ENCODE measurements around the gene GAREM1.

Gene GAREM1

GRCh38 chr18:32366586-32367538 is 103.8 kb downstream of the GAREM1 start:
- no peaks in the 10 kb centered on the region for H3K9me3 ChIP-seq (ENCODE audit: control insufficient read depth in 1 of 2, low read length in 2 of 2)
- H3K27me3 ChIP-seq (ENCODE audit: low read depth, low read length) = no peaks in the 10 kb centered on the region
- peaks cover 0 to 4% of the 10 kb centered on the region in 2 donors for H3K4me1 ChIP-seq (ENCODE audit: control insufficient read depth in 1 of 2, insufficient read depth in 2 of 2, low read length in 2 of 2)
- no peaks in the 10 kb centered on the region for H3K36me3 ChIP-seq (ENCODE audit: control insufficient read depth in 1 of 2, insufficient read depth in 2 of 2, low read length in 2 of 2)
- no peak overlapping the region for H3K27ac ChIP-seq (ENCODE audit: low read length)
- H3K4me3 ChIP-seq (ENCODE audit: low read depth in 1 of 2, low read length in 2 of 2) = no peak overlapping the region

- Histone ChIP-seq H3K36me3 (ENCODE audit: control insufficient read depth in 1 of 2, insufficient read depth in 2 of 2, low read length in 2 of 2) (no peaks in the 10 kb centered on the region), H3K4me3 (ENCODE audit: low read depth in 1 of 2, low read length in 2 of 2) (no peak overlapping the region), H3K27ac (ENCODE audit: low read length) (no peak overlapping the region), H3K4me1 (ENCODE audit: control insufficient read depth in 1 of 2, insufficient read depth in 2 of 2, low read length in 2 of 2) (no peaks in the 10 kb centered on the region), H3K9me3 (ENCODE audit: control insufficient read depth in 1 of 2, low read length in 2 of 2) (no peaks in the 10 kb centered on the region), H3K27me3 (ENCODE audit: low read depth, low read length) (no peaks in the 10 kb centered on the region)
Measured at GRCh38 chr18:32362484-32362883, 108.2 kb downstream of the GAREM1 start.

- Histone ChIP-seq H3K4me1 (ENCODE audit: control insufficient read depth in 1 of 2, insufficient read depth in 2 of 2, low read length in 2 of 2) (peaks cover 0 to 5% of the 10 kb centered on the region in 2 donors), H3K27ac (ENCODE audit: low read length) (no peak overlapping the region), H3K9me3 (ENCODE audit: control insufficient read depth in 1 of 2, low read length in 2 of 2) (no peaks in the 10 kb centered on the region), H3K4me3 (ENCODE audit: low read depth in 1 of 2, low read length in 2 of 2) (no peak overlapping the region), H3K36me3 (ENCODE audit: control insufficient read depth in 1 of 2, insufficient read depth in 2 of 2, low read length in 2 of 2) (no peaks in the 10 kb centered on the region), H3K27me3 (ENCODE audit: low read depth, low read length) (no peaks in the 10 kb centered on the region)
Measured at GRCh38 chr18:32360682-32361345, 109.9 kb downstream of the GAREM1 start.

GRCh38 chr18:32358529-32358928 is 112.2 kb downstream of the GAREM1 start:
- no peak overlapping the region for H3K27ac ChIP-seq (ENCODE audit: low read length)
- no peaks in the 10 kb centered on the region for H3K9me3 ChIP-seq (ENCODE audit: control insufficient read depth in 1 of 2, low read length in 2 of 2)
- H3K4me3 ChIP-seq (ENCODE audit: low read depth in 1 of 2, low read length in 2 of 2) = no peak overlapping the region
- no peaks in the 10 kb centered on the region for H3K36me3 ChIP-seq (ENCODE audit: control insufficient read depth in 1 of 2, insufficient read depth in 2 of 2, low read length in 2 of 2)
- H3K27me3 ChIP-seq (ENCODE audit: low read depth, low read length) = no peaks in the 10 kb centered on the region
- peaks cover 0 to 5% of the 10 kb centered on the region in 2 donors for H3K4me1 ChIP-seq (ENCODE audit: control insufficient read depth in 1 of 2, insufficient read depth in 2 of 2, low read length in 2 of 2)

GRCh38 chr18:32358075-32358474 is 112.6 kb downstream of the GAREM1 start:
- H3K9me3 ChIP-seq (ENCODE audit: control insufficient read depth in 1 of 2, low read length in 2 of 2) = no peaks in the 10 kb centered on the region
- no peaks in the 10 kb centered on the region for H3K36me3 ChIP-seq (ENCODE audit: control insufficient read depth in 1 of 2, insufficient read depth in 2 of 2, low read length in 2 of 2)
- no peak overlapping the region for H3K4me3 ChIP-seq (ENCODE audit: low read depth in 1 of 2, low read length in 2 of 2)
- H3K4me1 ChIP-seq (ENCODE audit: control insufficient read depth in 1 of 2, insufficient read depth in 2 of 2, low read length in 2 of 2) = peaks cover 0 to 5% of the 10 kb centered on the region in 2 donors
- no peak overlapping the region for H3K27ac ChIP-seq (ENCODE audit: low read length)
- H3K27me3 ChIP-seq (ENCODE audit: low read depth, low read length) = no peaks in the 10 kb centered on the region

GRCh38 chr18:32355896-32356295 is 114.8 kb downstream of the GAREM1 start:
- peak overlapping the region; percentile 27 for H3K27ac ChIP-seq (ENCODE audit: low read length)
- H3K4me1 ChIP-seq (ENCODE audit: control insufficient read depth in 1 of 2, insufficient read depth in 2 of 2, low read length in 2 of 2) = peaks cover 1 to 5% of the 10 kb centered on the region in 2 donors
- H3K4me3 ChIP-seq (ENCODE audit: low read depth in 1 of 2, low read length in 2 of 2) = no peak overlapping the region
- no peaks in the 10 kb centered on the region for H3K9me3 ChIP-seq (ENCODE audit: control insufficient read depth in 1 of 2, low read length in 2 of 2)
- H3K27me3 ChIP-seq (ENCODE audit: low read depth, low read length) = no peaks in the 10 kb centered on the region
- H3K36me3 ChIP-seq (ENCODE audit: control insufficient read depth in 1 of 2, insufficient read depth in 2 of 2, low read length in 2 of 2) = no peaks in the 10 kb centered on the region

- Histone ChIP-seq H3K36me3 (ENCODE audit: control insufficient read depth in 1 of 2, insufficient read depth in 2 of 2, low read length in 2 of 2) (no peaks in the 10 kb centered on the region), H3K27me3 (ENCODE audit: low read depth, low read length) (no peaks in the 10 kb centered on the region), H3K27ac (ENCODE audit: low read length) (no peak overlapping the region), H3K9me3 (ENCODE audit: control insufficient read depth in 1 of 2, low read length in 2 of 2) (no peaks in the 10 kb centered on the region), H3K4me1 (ENCODE audit: control insufficient read depth in 1 of 2, insufficient read depth in 2 of 2, low read length in 2 of 2) (peaks cover 9 to 12% of the 10 kb centered on the region in 2 donors), H3K4me3 (ENCODE audit: low read depth in 1 of 2, low read length in 2 of 2) (no peak overlapping the region)
Measured at GRCh38 chr18:32354518-32354917, 116.2 kb downstream of the GAREM1 start.

- H3K4me3 ChIP-seq (ENCODE audit: low read depth in 1 of 2, low read length in 2 of 2) = no peak overlapping the region
- H3K36me3 ChIP-seq (ENCODE audit: control insufficient read depth in 1 of 2, insufficient read depth in 2 of 2, low read length in 2 of 2) = no peaks in the 10 kb centered on the region
- peaks cover 9 to 18% of the 10 kb centered on the region in 2 donors for H3K4me1 ChIP-seq (ENCODE audit: control insufficient read depth in 1 of 2, insufficient read depth in 2 of 2, low read length in 2 of 2)
- H3K27ac ChIP-seq (ENCODE audit: low read length) = no peak overlapping the region
- no peaks in the 10 kb centered on the region for H3K9me3 ChIP-seq (ENCODE audit: control insufficient read depth in 1 of 2, low read length in 2 of 2)
- no peaks in the 10 kb centered on the region for H3K27me3 ChIP-seq (ENCODE audit: low read depth, low read length)
Measured at GRCh38 chr18:32353257-32353656, 117.4 kb downstream of the GAREM1 start.

- Histone ChIP-seq H3K9me3 (ENCODE audit: control insufficient read depth in 1 of 2, low read length in 2 of 2) (no peaks in the 10 kb centered on the region), H3K36me3 (ENCODE audit: control insufficient read depth in 1 of 2, insufficient read depth in 2 of 2, low read length in 2 of 2) (no peaks in the 10 kb centered on the region), H3K27me3 (ENCODE audit: low read depth, low read length) (no peaks in the 10 kb centered on the region), H3K4me1 (ENCODE audit: control insufficient read depth in 1 of 2, insufficient read depth in 2 of 2, low read length in 2 of 2) (peaks cover 9 to 24% of the 10 kb centered on the region in 2 donors), H3K27ac (ENCODE audit: low read length) (peak overlapping the region; percentile 82), H3K4me3 (ENCODE audit: low read depth in 1 of 2, low read length in 2 of 2) (no peak overlapping the region)
Measured at GRCh38 chr18:32351032-32351431, 119.7 kb downstream of the GAREM1 start.

GRCh38 chr18:32349728-32350395 is 120.8 kb downstream of the GAREM1 start:
- H3K9me3 ChIP-seq (ENCODE audit: control insufficient read depth in 1 of 2, low read length in 2 of 2) = no peaks in the 10 kb centered on the region
- H3K4me1 ChIP-seq (ENCODE audit: control insufficient read depth in 1 of 2, insufficient read depth in 2 of 2, low read length in 2 of 2) = peaks cover 9 to 23% of the 10 kb centered on the region in 2 donors
- no peaks in the 10 kb centered on the region for H3K36me3 ChIP-seq (ENCODE audit: control insufficient read depth in 1 of 2, insufficient read depth in 2 of 2, low read length in 2 of 2)
- H3K27me3 ChIP-seq (ENCODE audit: low read depth, low read length) = no peaks in the 10 kb centered on the region
- peak overlapping the region; percentile 82 for H3K27ac ChIP-seq (ENCODE audit: low read length)
- H3K4me3 ChIP-seq (ENCODE audit: low read depth in 1 of 2, low read length in 2 of 2) = peak overlapping the region in 1 of 2 donors; percentile 35

- H3K27me3 ChIP-seq (ENCODE audit: low read depth, low read length) = no peaks in the 10 kb centered on the region
- peaks cover 9 to 23% of the 10 kb centered on the region in 2 donors for H3K4me1 ChIP-seq (ENCODE audit: control insufficient read depth in 1 of 2, insufficient read depth in 2 of 2, low read length in 2 of 2)
- peak overlapping the region; percentile 7 for H3K27ac ChIP-seq (ENCODE audit: low read length)
- no peak overlapping the region for H3K4me3 ChIP-seq (ENCODE audit: low read depth in 1 of 2, low read length in 2 of 2)
- H3K9me3 ChIP-seq (ENCODE audit: control insufficient read depth in 1 of 2, low read length in 2 of 2) = no peaks in the 10 kb centered on the region
- no peaks in the 10 kb centered on the region for H3K36me3 ChIP-seq (ENCODE audit: control insufficient read depth in 1 of 2, insufficient read depth in 2 of 2, low read length in 2 of 2)
Measured at GRCh38 chr18:32346671-32347070, 124.0 kb downstream of the GAREM1 start.

Measured in muscle layer of duodenum (tissue), 2 donors.